GM21576 (cell line): ENCODE results near the gene NAA25.
A peak's percentile ranks its signal among the peaks of the same experiment; 100 is the strongest.

Experiments
- ATAC-seq: cut with Tn5 transposase; IDR thresholded peaks from one replicate; pipeline ENCODE4 v1.9.1; 2021; ENCODE audit warnings: mild to moderate bottlenecking, moderate library complexity; ENCODE audit not compliant: unreplicated experiment

The NAA25 gene

GRCh38 chr12:112108202-112109079, at the start of gene NAA25:
NAA25 (minus strand) TSS chr12:112108783; CDS start chr12:112108773, 10 bp downstream.
- peak; percentile 62 for ATAC-seq

GRCh38 chr12:112153893-112154219, 45.3 kb upstream of the NAA25 start:
- no peak for ATAC-seq

- ATAC-seq, result no peak
Observed at GRCh38 chr12:112153181-112153892, 44.8 kb upstream of the NAA25 start.

- no peak for ATAC-seq
Observed at GRCh38 chr12:112151766-112152541, 43.4 kb upstream of the NAA25 start.

- no peak for ATAC-seq
Observed at GRCh38 chr12:112149596-112149995, 41.0 kb upstream of the NAA25 start.

GRCh38 chr12:112148031-112148513, 39.5 kb upstream of the NAA25 start:
- ATAC-seq, result no peak

GRCh38 chr12:112146123-112146522, 37.5 kb upstream of the NAA25 start:
- ATAC-seq, result no peak

- no peak for ATAC-seq
Observed at GRCh38 chr12:112140728-112141127, 32.1 kb upstream of the NAA25 start.

- ATAC-seq, result no peak
Observed at GRCh38 chr12:112134731-112135130, 26.1 kb upstream of the NAA25 start.

- ATAC-seq, result no peak
Observed at GRCh38 chr12:112133418-112133817, 24.8 kb upstream of the NAA25 start.

- ATAC-seq, result no peak
Observed at GRCh38 chr12:112131686-112132085, 23.1 kb upstream of the NAA25 start.

- ATAC-seq, result peak; percentile 58
Observed at GRCh38 chr12:112130441-112130998, 21.9 kb upstream of the NAA25 start.

GRCh38 chr12:112126911-112127310, 18.3 kb upstream of the NAA25 start:
- ATAC-seq, result no peak

GRCh38 chr12:112126000-112126438, 17.4 kb upstream of the NAA25 start:
- ATAC-seq, result no peak

GRCh38 chr12:112125250-112125999, 16.8 kb upstream of the NAA25 start, which contains the start of gene TRAFD1:
TRAFD1 (plus strand) TSS chr12:112125560; CDS start chr12:112130523, 4,963 bp downstream.
- ATAC-seq, result peak; percentile 92

GRCh38 chr12:112124918-112125249, 16.3 kb upstream of the NAA25 start:
- no peak for ATAC-seq

GRCh38 chr12:112122823-112123690, 14.5 kb upstream of the NAA25 start:
- ATAC-seq, result no peak

GRCh38 chr12:112121780-112122565, 13.4 kb upstream of the NAA25 start:
- no peak for ATAC-seq
